Esophagus squamous epithelium (tissue), 4 donors: Measurements from ENCODE around the gene SORCS1.

Experiments used
- POLR2A ChIP-seq, 4 donors: fragments of 450-650 bp; IDR thresholded peaks; one replicate each; pipeline ENCODE4 v1.6.1; 2017; ENCODE audit warnings: antibody characterized with exemption in 4 of 4, mild to moderate bottlenecking in 4 of 4, moderate library complexity in 3 of 4
- TF ChIP-seq, protein P1 (sequence below), 6 experiments: fragments of 450-650 bp in 4 of 6; fragments of 200-600 bp in 2 of 6; sonication (generic) in 2 of 6; IDR thresholded peaks; one replicate each; pipeline ENCODE4 v1.5.1; 2016 to 2019; ENCODE audit warnings: antibody characterized with exemption in 6 of 6, mild to moderate bottlenecking in 4 of 6, moderate library complexity in 4 of 6

GRCh38 chr10:107129000-107129399 lies 35.5 kb downstream of the SORCS1 start:
- TF ChIP-seq, protein P1, sequence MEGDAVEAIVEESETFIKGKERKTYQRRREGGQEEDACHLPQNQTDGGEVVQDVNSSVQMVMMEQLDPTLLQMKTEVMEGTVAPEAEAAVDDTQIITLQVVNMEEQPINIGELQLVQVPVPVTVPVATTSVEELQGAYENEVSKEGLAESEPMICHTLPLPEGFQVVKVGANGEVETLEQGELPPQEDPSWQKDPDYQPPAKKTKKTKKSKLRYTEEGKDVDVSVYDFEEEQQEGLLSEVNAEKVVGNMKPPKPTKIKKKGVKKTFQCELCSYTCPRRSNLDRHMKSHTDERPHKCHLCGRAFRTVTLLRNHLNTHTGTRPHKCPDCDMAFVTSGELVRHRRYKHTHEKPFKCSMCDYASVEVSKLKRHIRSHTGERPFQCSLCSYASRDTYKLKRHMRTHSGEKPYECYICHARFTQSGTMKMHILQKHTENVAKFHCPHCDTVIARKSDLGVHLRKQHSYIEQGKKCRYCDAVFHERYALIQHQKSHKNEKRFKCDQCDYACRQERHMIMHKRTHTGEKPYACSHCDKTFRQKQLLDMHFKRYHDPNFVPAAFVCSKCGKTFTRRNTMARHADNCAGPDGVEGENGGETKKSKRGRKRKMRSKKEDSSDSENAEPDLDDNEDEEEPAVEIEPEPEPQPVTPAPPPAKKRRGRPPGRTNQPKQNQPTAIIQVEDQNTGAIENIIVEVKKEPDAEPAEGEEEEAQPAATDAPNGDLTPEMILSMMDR (IDR thresholded peaks at IDR 0.05): no peak
- TF ChIP-seq POLR2A (IDR thresholded peaks at IDR 0.05): no peak
